Choroid plexus epithelial cell (primary cell): ENCODE results near the gene PHACTR4.

Source experiments
- DNase-seq: peaks from one replicate; pipeline ENCODE4 v3.0.0-alpha.2; 2010; ENCODE audit warnings: low read depth
- H3K4me3 ChIP-seq: 2 replicates; pipeline ENCODE4 v1.5.1; 2011; ENCODE audit warnings: low read depth, mild to moderate bottlenecking, control low read depth, low read length, moderate library complexity
- TF ChIP-seq, protein P1 (sequence below): conservative IDR thresholded peaks from 2 replicates; pipeline ENCODE4 v1.5.1; 2011; ENCODE audit warnings: low read depth, mild to moderate bottlenecking, control low read depth, inconsistent platforms, low read length, moderate library complexity

Gene PHACTR4

GRCh38 chr1:28545246-28545628, 175.7 kb downstream of the PHACTR4 start:
- no peak for DNase-seq
- TF ChIP-seq, protein P1, sequence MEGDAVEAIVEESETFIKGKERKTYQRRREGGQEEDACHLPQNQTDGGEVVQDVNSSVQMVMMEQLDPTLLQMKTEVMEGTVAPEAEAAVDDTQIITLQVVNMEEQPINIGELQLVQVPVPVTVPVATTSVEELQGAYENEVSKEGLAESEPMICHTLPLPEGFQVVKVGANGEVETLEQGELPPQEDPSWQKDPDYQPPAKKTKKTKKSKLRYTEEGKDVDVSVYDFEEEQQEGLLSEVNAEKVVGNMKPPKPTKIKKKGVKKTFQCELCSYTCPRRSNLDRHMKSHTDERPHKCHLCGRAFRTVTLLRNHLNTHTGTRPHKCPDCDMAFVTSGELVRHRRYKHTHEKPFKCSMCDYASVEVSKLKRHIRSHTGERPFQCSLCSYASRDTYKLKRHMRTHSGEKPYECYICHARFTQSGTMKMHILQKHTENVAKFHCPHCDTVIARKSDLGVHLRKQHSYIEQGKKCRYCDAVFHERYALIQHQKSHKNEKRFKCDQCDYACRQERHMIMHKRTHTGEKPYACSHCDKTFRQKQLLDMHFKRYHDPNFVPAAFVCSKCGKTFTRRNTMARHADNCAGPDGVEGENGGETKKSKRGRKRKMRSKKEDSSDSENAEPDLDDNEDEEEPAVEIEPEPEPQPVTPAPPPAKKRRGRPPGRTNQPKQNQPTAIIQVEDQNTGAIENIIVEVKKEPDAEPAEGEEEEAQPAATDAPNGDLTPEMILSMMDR, result no peak
- no peak overlapping the region for H3K4me3 ChIP-seq

- H3K4me3 ChIP-seq, result no peak overlapping the region
- DNase-seq, result peak; percentile 9
- TF ChIP-seq, protein P1, result no peak
Observed at GRCh38 chr1:28548318-28548717, 178.8 kb downstream of the PHACTR4 start.
